Adrenal gland (tissue), 12 donors: Measurements from ENCODE around the gene FNBP1L. TPM values are rescaled to one million over a fixed set of nuclear protein-coding genes. Genes with fewer than 3 reads are reported as not detected.

Experiments used
- DNase-seq, 7 donors: peaks; one replicate each; pipeline ENCODE4 v3.0.0-alpha.2; 2019 to 2020
- H3K27ac ChIP-seq, 5 donors: fragments of 200-600 bp; sonication (generic) in 4 of 5; 1 replicate in 3 of 5; 2 replicates in 2 of 5; pipeline versions ENCODE4 v1.5.1 to v1.8.0; 2016 to 2020; ENCODE audit warnings: mild to moderate bottlenecking in 1 of 5
- H3K27me3 ChIP-seq: fragments of 200-600 bp; 2 replicates; pipeline ENCODE4 v1.8.0; 2021
- H3K36me3 ChIP-seq, 2 donors: fragments of 200-600 bp; replicated peaks in 1 of 2; 1 replicate in 1 of 2; 2 replicates in 1 of 2; pipeline versions ENCODE4 v1.5.1 to v1.8.0; 2018 to 2022
- H3K4me1 ChIP-seq, 2 donors: fragments of 200-600 bp; replicated peaks in 1 of 2; 1 replicate in 1 of 2; 2 replicates in 1 of 2; pipeline versions ENCODE4 v1.5.1 to v1.8.0; 2018 to 2021
- H3K4me3 ChIP-seq, 4 donors: fragments of 200-600 bp; sonication (generic) in 3 of 4; one replicate each; pipeline ENCODE4 v1.5.1; 2016 to 2018
- H3K9me3 ChIP-seq, 3 donors: fragments of 200-600 bp; sonication (generic) in 1 of 3; replicated peaks in 1 of 3; 1 replicate in 2 of 3; 2 replicates in 1 of 3; pipeline versions ENCODE4 v1.5.1 to v1.8.0; 2016 to 2021
- CTCF ChIP-seq, 6 experiments: fragments of 450-650 bp in 4 of 6; fragments of 200-600 bp in 2 of 6; sonication (generic) in 1 of 6; IDR thresholded peaks; 1 replicate in 5 of 6; 2 replicates in 1 of 6; pipeline versions ENCODE4 v1.5.1 to v1.8.0; 2016 to 2021; ENCODE audit warnings: antibody characterized with exemption in 6 of 6, mild to moderate bottlenecking in 2 of 6, moderate library complexity in 1 of 6
- POLR2A ChIP-seq, 2 donors: fragments of 450-650 bp; IDR thresholded peaks; one replicate each; pipeline ENCODE4 v1.6.1; 2017; ENCODE audit warnings: antibody characterized with exemption in 2 of 2, mild to moderate bottlenecking in 2 of 2, moderate library complexity in 1 of 2
- WGBS, 4 donors: extraction: QIAGEN DNeasy Blood & Tissue Kit in 2 of 4; methylation state at CpG; one replicate each; pipeline versions ENCODE4 v1.1.5 to v1.1.7; 2013 to 2017; 5-methylcytosine and 5-hydroxymethylcytosine counted together
- intact Hi-C, 2 donors: fragments of 100-400 bp; cut with DNase I; formaldehyde crosslinking; loops; one replicate each; pipeline versions ENCODE4 v1.14.1 to v1.15.0; 2022 to 2023
- polyA plus RNA-seq, 3 donors: library from polyadenylated mRNA; stranded (reverse); fragments of 200-250 nt in 2 of 3; fragments of 350-450 nt in 1 of 3; fragmentation: Illumina TruSeq in 1 of 3; extraction: RNeasy Lipid Tissue Mini Kit (QIAGEN cat#74804) in 1 of 3; gene quantifications; one replicate each; pipeline ENCODE4 v1.2.3, GENCODE V29; 2013 to 2014
- total RNA-seq, 9 donors: library from RNA; depleted of rRNA in 4 of 9; stranded (reverse); fragments of >200 nt in 4 of 9; fragments of 120-200 nt in 1 of 9; fragmentation: NEBNext Ultra II Directional in 1 of 9; extraction: Animal tissue kit (Norgen Biotek cat#: 25700) in 1 of 9; gene quantifications; one replicate each; pipeline versions ENCODE4 v1.1.0 to v1.2.4, GENCODE V29; 2013 to 2023
- donor health status: healthy with polysubstance abuse.
- donor health status: Bipolar disorder and iron deficiency.
- donor health status: DM: yes; HTN: yes; CAD: no.
- donor health status: DM: no; HTN: no; CAD: no.
- donor health status: DM: no; HTN: no; CAD: no.
- donor health status: DM: yes; HTN: yes; CAD: no.

FNBP1L gene
- total and polyA plus RNA-seq, 12 donors, result 6.1 to 21.4 (median 14.3) TPM

DNA sequence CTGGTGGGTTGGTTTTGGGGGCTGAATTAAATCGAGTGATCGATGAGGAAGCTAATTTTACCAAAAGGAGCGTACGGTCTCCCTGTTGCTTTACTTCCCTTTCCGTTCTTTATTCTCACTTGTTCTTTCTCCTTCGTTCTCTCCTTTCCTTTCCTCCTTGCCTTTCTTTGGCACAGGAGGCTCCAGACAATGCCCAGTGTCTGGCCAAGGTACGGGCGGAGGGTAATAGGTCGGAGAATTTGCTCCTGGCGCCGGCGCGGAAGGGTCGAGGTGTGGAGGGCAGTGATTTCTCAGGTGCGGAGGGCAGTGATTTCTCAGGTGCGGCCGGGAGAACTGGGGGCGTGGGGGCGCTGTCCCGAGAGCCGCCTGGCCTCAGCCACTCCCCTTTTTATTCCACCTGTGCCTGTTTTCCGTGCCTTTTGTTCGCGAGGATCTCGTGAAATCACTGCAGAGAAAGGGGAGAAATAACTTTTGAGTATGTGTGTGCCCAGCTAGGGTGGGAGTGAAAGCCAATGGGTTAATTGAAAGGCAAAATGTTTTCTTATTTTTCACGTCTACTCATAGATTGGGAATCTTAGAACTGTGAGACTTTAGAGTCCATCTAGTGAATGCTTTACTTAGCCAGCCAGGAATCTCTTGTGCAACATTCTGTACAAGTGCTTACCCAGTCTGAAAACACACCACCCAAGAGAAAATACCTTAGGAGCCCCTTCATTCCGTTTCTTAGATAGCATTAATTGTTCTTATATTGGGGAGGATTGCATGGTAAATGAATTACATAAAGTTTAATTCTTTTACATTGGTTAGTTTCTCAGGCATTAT, 1.3 kb downstream of the FNBP1L start:
- DNase-seq, result peak in 1 of 7 donors; percentile 22
- no peak for TF ChIP-seq CTCF (IDR thresholded peaks at IDR 0.05)
- TF ChIP-seq POLR2A (IDR thresholded peaks at IDR 0.05), result no peak
- H3K9me3 ChIP-seq, result no peaks in the 10 kb centered on the region
- H3K4me1 ChIP-seq, result peaks cover 0 to 15% of the 10 kb centered on the region in 2 donors
- no peaks in the 10 kb centered on the region for H3K36me3 ChIP-seq
- intact Hi-C loops, result loop anchor here in 1 of 2 donors (10.0 kb wide), 2 partner anchors 96 to 396 kb away; no protein-coding TSS in a partner anchor
- H3K4me3 ChIP-seq, result peak overlapping the region in 3 of 4 donors; percentile 68 to 97 (median 89)
- 1 to 2% (median 2%) methylated on average over 23 to 27 of the region's 27 CpGs for WGBS, 4 donors
- H3K27me3 ChIP-seq, result no peaks in the 10 kb centered on the region
- H3K27ac ChIP-seq, result peak overlapping the region in 3 of 5 donors; percentile 60 to 84 (median 66)

DNA sequence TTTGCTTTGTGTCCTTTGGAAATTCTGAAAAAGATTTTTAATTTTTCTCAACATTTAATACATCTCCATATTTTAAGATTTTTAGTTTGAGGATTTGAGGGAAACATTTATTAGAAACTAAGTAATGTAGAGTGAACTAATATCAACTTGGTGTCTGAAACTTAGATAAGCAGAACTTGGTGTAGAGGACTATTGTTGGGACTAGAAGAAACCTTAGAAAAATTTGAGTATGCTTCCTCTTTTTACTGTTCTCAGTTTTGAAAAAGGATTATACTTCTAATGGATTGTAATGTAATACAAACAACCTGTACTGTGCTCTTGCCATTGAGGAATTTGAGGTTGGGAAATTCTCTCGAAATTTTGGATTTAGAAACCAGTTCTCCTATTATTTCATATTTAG, 2.4 kb downstream of the FNBP1L start:
- Histone ChIP-seq H3K27me3 (no peaks in the 10 kb centered on the region), H3K27ac (no peak overlapping the region), H3K4me3 (no peak overlapping the region), H3K9me3 (no peaks in the 10 kb centered on the region), H3K4me1 (peaks cover 0 to 15% of the 10 kb centered on the region in 2 donors), H3K36me3 (no peaks in the 10 kb centered on the region)
- DNase-seq, result no peak
- intact Hi-C loops, result no loop called here
- TF ChIP-seq POLR2A (IDR thresholded peaks at IDR 0.05) (no peak), CTCF (IDR thresholded peaks at IDR 0.05) (no peak)
- WGBS, 4 donors, result 70 to 83% (median 73%) methylated on average over 1 of the region's 1 CpG

- TF ChIP-seq CTCF (IDR thresholded peaks at IDR 0.05), result no peak
- TF ChIP-seq POLR2A (IDR thresholded peaks at IDR 0.05), result no peak
- DNase-seq, result no peak
- Histone ChIP-seq H3K4me1 (peaks cover 0 to 15% of the 10 kb centered on the region in 2 donors), H3K36me3 (no peaks in the 10 kb centered on the region), H3K4me3 (no peak overlapping the region), H3K9me3 (no peaks in the 10 kb centered on the region), H3K27me3 (no peaks in the 10 kb centered on the region), H3K27ac (no peak overlapping the region)
- intact Hi-C loops, result no loop called here
- WGBS, 4 donors, result 75 to 92% (median 88%) methylated on average over 1 of the region's 1 CpG
These were observed 6.0 kb downstream of the FNBP1L start for GRCh38 chr1:93453911-93454310.

DNA sequence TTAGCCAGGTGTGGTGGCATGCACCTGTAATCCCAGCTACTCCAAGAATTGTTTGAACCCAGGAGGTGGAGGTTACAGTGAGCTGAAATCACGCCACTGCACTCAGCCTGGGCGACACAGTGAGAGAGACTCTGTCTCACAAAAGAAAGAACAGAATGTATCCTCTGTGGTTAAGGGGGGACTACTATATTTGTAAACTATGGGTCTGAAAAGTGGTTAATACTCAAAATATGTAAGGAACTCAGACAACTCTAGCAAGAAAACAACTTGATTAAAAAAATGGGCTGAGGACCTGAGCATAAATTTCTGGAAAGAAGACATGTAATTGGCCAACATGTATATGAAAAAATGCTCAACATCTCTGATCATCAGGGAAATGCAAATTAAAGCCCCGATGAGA, 11.2 kb downstream of the FNBP1L start:
- 96 to 99% (median 99%) methylated on average over 3 of the region's 3 CpGs for WGBS, 4 donors
- DNase-seq, result no peak
- intact Hi-C loops, result no loop called here

More for the DNA sequence above, 11.2 kb downstream of the FNBP1L start:
- Histone ChIP-seq H3K4me3 (no peak overlapping the region), H3K36me3 (no peaks in the 10 kb centered on the region), H3K27me3 (no peaks in the 10 kb centered on the region), H3K9me3 (no peaks in the 10 kb centered on the region), H3K27ac (no peak overlapping the region), H3K4me1 (no peaks in the 10 kb centered on the region)
- TF ChIP-seq POLR2A (IDR thresholded peaks at IDR 0.05) (no peak), CTCF (IDR thresholded peaks at IDR 0.05) (no peak)
